K562 (cell line): ENCODE measurements around the gene EML3. TPM values are rescaled to one million over a fixed set of nuclear protein-coding genes. Genes with fewer than 3 reads are reported as not detected.

Source experiments
- BRF1 ChIP-seq: IDR thresholded peaks from 3 replicates; pipeline ENCODE4 v1.6.1; 2011; ENCODE audit warnings: borderline replicate concordance, mild to moderate bottlenecking; ENCODE audit not compliant: insufficient read length; ENCODE audit errors: extremely low read depth
- C11orf30 ChIP-seq: fragments of 450-650 bp; IDR thresholded peaks from 2 replicates; pipeline ENCODE4 v1.6.1; 2016; ENCODE audit warnings: low read depth, mild to moderate bottlenecking
- KLF16 ChIP-seq: IDR thresholded peaks from 2 replicates; pipeline ENCODE4 v1.6.1; 2016; ENCODE audit warnings: antibody characterized with exemption
- MAFG ChIP-seq: fragments of 450-650 bp; conservative IDR thresholded peaks from 2 replicates; pipeline ENCODE4 v1.6.1; 2016; ENCODE audit warnings: missing genetic modification characterization, missing compliant biosample characterization
- MGA ChIP-seq: fragments of 450-650 bp; IDR thresholded peaks from 2 replicates; pipeline ENCODE4 v1.6.1; 2016; ENCODE audit warnings: mild to moderate bottlenecking, moderate library complexity
- RHOXF2B ChIP-seq: fragments of 250-450 bp; sonication (Bioruptor Pico); conservative IDR thresholded peaks from 2 replicates; pipeline ENCODE4 v1.5.1; 2021
- ZFP36 ChIP-seq: fragments of 150-350 bp; IDR thresholded peaks from 2 replicates; pipeline ENCODE4 v1.6.1; 2018; ENCODE audit warnings: low read length, low read depth; ENCODE audit not compliant: partially characterized antibody
- ZNF23 ChIP-seq: fragments of 250-450 bp; sonication (Bioruptor Pico); IDR thresholded peaks from 2 replicates; pipeline ENCODE4 v1.4.0; 2020; ENCODE audit warnings: mild to moderate bottlenecking
- ZNF318 ChIP-seq, 2 experiments: fragments of 450-650 bp; IDR thresholded peaks; 2 replicates each; pipeline ENCODE4 v1.6.1; 2016; ENCODE audit warnings: mild to moderate bottlenecking in 2 of 2, borderline replicate concordance in 1 of 2, low read depth in 1 of 2, moderate library complexity in 1 of 2
- polyA plus RNA-seq, 8 experiments: library from polyadenylated mRNA; depleted of rRNA in 4 of 8; stranded (reverse) in 5 of 8; unstranded in 3 of 8; fragments of >200 nt; fragmentation: Nextera tagmentation in 2 of 8; fragmentation: Illumina TruSeq in 1 of 8; extraction: Ambion mirVana in 2 of 8; extraction: Trizol in 1 of 8; gene quantifications; 2 replicates each; pipeline versions ENCODE4 v1.2.1 to v1.2.3, GENCODE V29; 2011 to 2014; ENCODE audit warnings: inconsistent platforms in 1 of 8, missing spikeins in 1 of 8
- total RNA-seq, 7 experiments: library from RNA; depleted of rRNA in 6 of 7; stranded (reverse); fragments of >200 nt in 6 of 7; fragmentation: Illumina TruSeq in 2 of 7; extraction: Trizol in 2 of 7; gene quantifications; 2 replicates each; pipeline versions ENCODE4 v1.2.1 to v1.2.3, GENCODE V29; 2011 to 2021; ENCODE audit warnings: low replicate concordance in 1 of 7

The EML3 gene
- total and polyA plus RNA-seq, 9 of the 15 experiments (the other 6 are each of a cell fraction or from before 2014, with no cell fraction given), result 0.32 to 90.5 (median 26.4) TPM

- TF ChIP-seq MGA, result no peak
- no peak for TF ChIP-seq ZFP36
- no peak for TF ChIP-seq BRF1
- TF ChIP-seq MAFG (tag), result peak; percentile 59
- no peak for TF ChIP-seq RHOXF2B (CRISPR knock-in tag)
- TF ChIP-seq ZNF23, result no peak
- TF ChIP-seq C11orf30, result peak; percentile 83
- no peak for TF ChIP-seq KLF16
- TF ChIP-seq ZNF318 (IDR thresholded peaks at IDR 0.05; ENCODE audit: borderline replicate concordance in 1 of 2, low read depth in 1 of 2), result no peak
Observed at GRCh38 chr11:62614275-62614674, 1.7 kb upstream of the EML3 start (continued).
